Glutamatergic neuron (in vitro differentiated cells): ENCODE results near the gene CRHR1. TPM values are rescaled to one million over a fixed set of nuclear protein-coding genes. Genes with fewer than 3 reads are reported as not detected.

Experiments used
- DNase-seq: peaks from one replicate; pipeline ENCODE4 v3.0.0; 2022
- H3K27ac Mint-ChIP-seq: one replicate; pipeline ENCODE4 v1.8.0; 2020; ENCODE audit warnings: mild to moderate bottlenecking, mixed read lengths, inconsistent platforms; ENCODE audit not compliant: unreplicated experiment
- H3K27me3 Mint-ChIP-seq: one replicate; pipeline ENCODE4 v1.8.0; 2020; ENCODE audit warnings: mild to moderate bottlenecking, moderate library complexity, mixed read lengths, inconsistent platforms; ENCODE audit not compliant: unreplicated experiment
- H3K36me3 Mint-ChIP-seq: one replicate; pipeline ENCODE4 v1.8.0; 2020; ENCODE audit warnings: mild to moderate bottlenecking, mixed read lengths, inconsistent platforms; ENCODE audit not compliant: unreplicated experiment
- H3K4me1 Mint-ChIP-seq: one replicate; pipeline ENCODE4 v1.8.0; 2020; ENCODE audit warnings: mild to moderate bottlenecking, low read depth, mixed read lengths, inconsistent platforms; ENCODE audit not compliant: unreplicated experiment
- H3K4me3 Mint-ChIP-seq: one replicate; pipeline ENCODE4 v1.8.0; 2020; ENCODE audit warnings: mild to moderate bottlenecking, mixed read lengths, inconsistent platforms; ENCODE audit not compliant: unreplicated experiment
- H3K9me3 Mint-ChIP-seq: one replicate; pipeline ENCODE4 v1.8.0; 2020; ENCODE audit warnings: mild to moderate bottlenecking, moderate library complexity, mixed read lengths, inconsistent platforms; ENCODE audit not compliant: unreplicated experiment
- total RNA-seq: library from RNA; stranded (reverse); fragmentation: NEBNext Ultra II Directional; extraction: Animal tissue kit (Norgen Biotek cat#: 25700); gene quantifications from one replicate; pipeline ENCODE4 v1.2.1, GENCODE V29; 2021; ENCODE audit not compliant: unreplicated experiment
- TF ChIP-seq, protein P1 (sequence below): fragments of 200-600 bp; sonication (generic); IDR thresholded peaks from one replicate; pipeline ENCODE4 v1.5.0; 2021; ENCODE audit not compliant: partially characterized antibody, unreplicated experiment

CRHR1 gene
- total RNA-seq, 1 donor from 2014 or later: 0.71 TPM

DNA sequence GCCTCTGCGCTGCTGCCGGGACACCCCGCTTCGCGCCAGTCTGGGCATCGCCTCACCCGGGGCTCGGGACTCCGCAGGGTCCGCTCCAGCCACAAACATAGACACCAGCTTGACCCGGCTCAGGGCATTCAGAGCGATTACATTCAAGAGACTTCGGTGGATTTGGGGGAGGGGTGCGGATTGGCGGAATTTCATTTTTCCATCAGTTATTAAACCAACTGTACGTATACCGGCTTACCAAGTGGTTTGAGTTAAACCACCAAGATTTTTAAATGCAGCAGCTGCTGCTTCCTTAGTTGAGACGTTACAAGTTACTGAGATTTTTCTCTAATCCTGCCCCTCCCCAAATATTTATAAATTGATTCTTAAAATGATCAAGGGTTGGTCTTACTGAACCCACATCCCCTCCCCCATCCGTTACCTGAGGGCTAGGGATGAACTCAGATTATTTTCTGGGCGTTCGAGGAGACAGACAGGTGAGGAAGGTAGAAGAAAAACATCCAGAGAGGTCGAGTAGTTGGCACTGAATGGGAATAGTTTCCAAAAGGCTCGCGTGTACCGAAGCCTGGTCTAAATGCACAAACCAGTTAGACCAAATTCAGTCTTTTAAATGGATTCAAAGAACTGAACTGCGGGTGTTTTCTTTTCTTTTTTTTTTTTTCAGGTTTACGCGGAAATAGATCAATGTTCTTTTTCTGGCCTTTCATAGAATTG lies 1.5 kb downstream of the CRHR1 start:
- TF ChIP-seq, protein P1, sequence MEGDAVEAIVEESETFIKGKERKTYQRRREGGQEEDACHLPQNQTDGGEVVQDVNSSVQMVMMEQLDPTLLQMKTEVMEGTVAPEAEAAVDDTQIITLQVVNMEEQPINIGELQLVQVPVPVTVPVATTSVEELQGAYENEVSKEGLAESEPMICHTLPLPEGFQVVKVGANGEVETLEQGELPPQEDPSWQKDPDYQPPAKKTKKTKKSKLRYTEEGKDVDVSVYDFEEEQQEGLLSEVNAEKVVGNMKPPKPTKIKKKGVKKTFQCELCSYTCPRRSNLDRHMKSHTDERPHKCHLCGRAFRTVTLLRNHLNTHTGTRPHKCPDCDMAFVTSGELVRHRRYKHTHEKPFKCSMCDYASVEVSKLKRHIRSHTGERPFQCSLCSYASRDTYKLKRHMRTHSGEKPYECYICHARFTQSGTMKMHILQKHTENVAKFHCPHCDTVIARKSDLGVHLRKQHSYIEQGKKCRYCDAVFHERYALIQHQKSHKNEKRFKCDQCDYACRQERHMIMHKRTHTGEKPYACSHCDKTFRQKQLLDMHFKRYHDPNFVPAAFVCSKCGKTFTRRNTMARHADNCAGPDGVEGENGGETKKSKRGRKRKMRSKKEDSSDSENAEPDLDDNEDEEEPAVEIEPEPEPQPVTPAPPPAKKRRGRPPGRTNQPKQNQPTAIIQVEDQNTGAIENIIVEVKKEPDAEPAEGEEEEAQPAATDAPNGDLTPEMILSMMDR: no peak
- Mint-ChIP-seq H3K4me3 (no peak overlapping the region), H3K9me3 (peaks cover 10% of the 10 kb centered on the region), H3K27me3 (peaks cover 20% of the 10 kb centered on the region), H3K27ac (no peak overlapping the region), H3K36me3 (no peaks in the 10 kb centered on the region), H3K4me1 (peaks cover 19% of the 10 kb centered on the region)
- no peak for DNase-seq

DNA sequence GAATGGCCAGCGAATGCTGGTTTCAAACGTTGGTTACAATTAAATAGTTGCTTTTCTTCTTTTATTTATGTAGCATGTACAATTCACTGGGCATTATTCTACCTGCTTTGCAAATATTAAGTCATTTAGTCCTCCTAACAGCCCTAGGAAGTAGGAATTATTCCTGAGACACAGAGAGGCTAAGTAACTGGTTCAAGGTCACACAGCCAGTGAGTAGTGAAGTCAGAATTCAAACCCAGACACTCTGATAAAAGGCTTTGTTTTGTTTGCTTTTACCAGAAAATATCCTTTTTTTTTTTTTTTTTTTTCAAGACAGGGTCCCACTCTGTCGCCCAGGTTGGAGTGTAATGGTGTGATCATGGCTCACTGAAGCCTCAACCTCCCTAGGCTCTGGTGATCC lies 2.2 kb downstream of the CRHR1 start:
- TF ChIP-seq, protein P1: no peak
- Mint-ChIP-seq H3K27ac (no peak overlapping the region), H3K27me3 (peaks cover 20% of the 10 kb centered on the region), H3K36me3 (no peaks in the 10 kb centered on the region), H3K4me1 (peaks cover 19% of the 10 kb centered on the region), H3K9me3 (peaks cover 10% of the 10 kb centered on the region), H3K4me3 (no peak overlapping the region)
- no peak for DNase-seq

DNA sequence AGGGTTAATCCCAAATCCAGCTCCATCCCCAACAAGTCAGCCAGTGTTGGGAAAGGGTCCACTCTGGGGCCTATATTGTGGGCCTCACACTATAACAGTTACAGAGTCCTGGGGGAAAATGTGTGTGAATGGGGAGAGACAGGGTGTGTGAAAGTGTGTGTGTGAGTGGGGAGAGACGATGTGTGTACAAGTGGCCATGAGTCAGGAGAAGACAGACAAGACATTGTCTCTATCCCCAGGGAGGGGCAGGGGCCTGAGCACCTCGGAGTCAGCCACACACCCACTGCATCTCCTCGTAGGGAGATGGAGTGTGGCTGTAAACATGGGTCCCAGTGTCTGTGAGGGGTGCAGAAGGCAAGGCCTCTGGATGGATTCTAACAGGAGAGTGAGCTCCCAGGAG lies 2.9 kb downstream of the CRHR1 start:
- H3K4me3 Mint-ChIP-seq: peak overlapping the region; percentile 12
- no peak for DNase-seq
- no peak overlapping the region for H3K27ac Mint-ChIP-seq
- H3K27me3 Mint-ChIP-seq: peaks cover 18% of the 10 kb centered on the region
- TF ChIP-seq, protein P1: no peak
- peaks cover 10% of the 10 kb centered on the region for H3K9me3 Mint-ChIP-seq
- H3K36me3 Mint-ChIP-seq: no peaks in the 10 kb centered on the region
- peaks cover 19% of the 10 kb centered on the region for H3K4me1 Mint-ChIP-seq

DNA sequence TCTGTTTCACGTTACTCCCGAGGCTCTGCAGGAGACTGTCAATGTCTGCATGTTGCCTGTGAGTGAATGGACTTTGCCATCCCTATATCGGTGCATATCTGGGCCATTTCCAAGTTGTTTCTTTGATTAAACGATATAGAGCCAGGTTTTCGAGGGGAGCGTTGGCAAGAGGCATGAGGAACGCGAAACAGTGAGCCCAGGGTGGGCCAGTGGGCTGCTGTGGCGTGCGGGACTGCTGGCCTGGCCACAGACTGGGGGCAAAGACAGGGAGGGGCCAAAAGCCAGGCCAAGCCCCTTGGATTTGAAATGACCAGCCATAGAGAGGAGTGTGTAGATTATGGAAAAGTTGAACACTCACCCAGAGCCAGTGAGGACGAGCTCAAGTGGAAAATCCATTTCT lies 3.5 kb downstream of the CRHR1 start:
- DNase-seq: no peak
- H3K9me3 Mint-ChIP-seq: peaks cover 6% of the 10 kb centered on the region
- H3K4me3 Mint-ChIP-seq: no peak overlapping the region
- no peaks in the 10 kb centered on the region for H3K36me3 Mint-ChIP-seq
- TF ChIP-seq, protein P1: no peak
- peaks cover 19% of the 10 kb centered on the region for H3K4me1 Mint-ChIP-seq
- peaks cover 12% of the 10 kb centered on the region for H3K27me3 Mint-ChIP-seq
- no peak overlapping the region for H3K27ac Mint-ChIP-seq

DNA sequence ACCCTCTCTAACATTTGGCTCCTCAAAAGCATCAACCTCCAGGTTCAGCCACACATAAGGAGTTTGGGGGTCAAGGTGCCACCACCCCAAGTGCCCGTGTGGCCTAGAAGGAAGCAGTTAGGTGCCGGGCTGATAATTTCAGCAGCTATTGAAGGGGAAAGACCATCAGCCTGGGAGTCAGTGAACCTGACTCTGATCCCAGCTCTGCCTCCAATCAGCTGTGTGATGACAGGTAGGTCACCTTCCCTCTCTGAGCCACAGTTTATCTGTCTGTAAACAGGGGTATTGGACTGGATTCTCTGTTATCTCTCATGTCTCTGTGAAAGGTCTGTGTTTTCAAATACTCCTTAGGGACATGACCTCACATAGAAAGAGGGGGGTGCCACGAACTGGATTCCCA lies 3.9 kb downstream of the CRHR1 start:
- TF ChIP-seq, protein P1: no peak
- Mint-ChIP-seq H3K36me3 (no peaks in the 10 kb centered on the region), H3K27me3 (peaks cover 12% of the 10 kb centered on the region), H3K4me1 (peaks cover 19% of the 10 kb centered on the region), H3K9me3 (peaks cover 7% of the 10 kb centered on the region), H3K4me3 (no peak overlapping the region), H3K27ac (no peak overlapping the region)
- no peak for DNase-seq
